BLaER1 (cell line): ENCODE results near the gene ARRDC1.

Experiments used
- H3K27ac ChIP-seq: shearing (Covaris generic); formaldehyde crosslinking; 2 replicates; pipeline ENCODE4 v1.8.1; 2022
- H3K27me3 ChIP-seq: shearing (Covaris generic); formaldehyde crosslinking; 2 replicates; pipeline ENCODE4 v1.8.1; 2022
- H3K36me3 ChIP-seq: shearing (Covaris generic); formaldehyde crosslinking; 2 replicates; pipeline ENCODE4 v1.8.1; 2022
- H3K4me1 ChIP-seq: shearing (Covaris generic); formaldehyde crosslinking; 2 replicates; pipeline ENCODE4 v1.8.1; 2022
- H3K4me2 ChIP-seq: shearing (Covaris generic); formaldehyde crosslinking; 2 replicates; pipeline ENCODE4 v1.8.1; 2022
- H3K4me3 ChIP-seq: shearing (Covaris generic); formaldehyde crosslinking; 2 replicates; pipeline ENCODE4 v1.8.1; 2022
- H3K9ac ChIP-seq: shearing (Covaris generic); formaldehyde crosslinking; 2 replicates; pipeline ENCODE4 v1.8.1; 2022
- H3K9me3 ChIP-seq: shearing (Covaris generic); formaldehyde crosslinking; 2 replicates; pipeline ENCODE4 v1.8.1; 2022
- H4K20me1 ChIP-seq: shearing (Covaris generic); formaldehyde crosslinking; 2 replicates; pipeline ENCODE4 v1.8.1; 2022
- Cebpa-rat ChIP-seq: shearing (Covaris generic); IDR thresholded peaks from 2 replicates; pipeline ENCODE4 v1.8.1; 2022

Gene ARRDC1

GRCh38 chr9:137598943-137599342 is 6.5 kb upstream of the ARRDC1 start:
- no peak overlapping the region for H3K4me3 ChIP-seq
- no peaks in the 10 kb centered on the region for H3K36me3 ChIP-seq
- no peak overlapping the region for H3K27ac ChIP-seq
- H3K4me1 ChIP-seq: peaks cover 36% of the 10 kb centered on the region
- H3K9ac ChIP-seq: no peak overlapping the region
- no peaks in the 10 kb centered on the region for H4K20me1 ChIP-seq
- H3K27me3 ChIP-seq: no peaks in the 10 kb centered on the region
- H3K9me3 ChIP-seq: no peaks in the 10 kb centered on the region
- TF ChIP-seq Cebpa-rat: no peak
- H3K4me2 ChIP-seq: no peak overlapping the region

- H3K27me3 ChIP-seq: no peaks in the 10 kb centered on the region
- H3K4me1 ChIP-seq: peaks cover 59% of the 10 kb centered on the region
- H3K9ac ChIP-seq: peak overlapping the region; percentile 23; the same call in 1 of the 2 replicates
- TF ChIP-seq Cebpa-rat: no peak
- H4K20me1 ChIP-seq: peaks cover 20% of the 10 kb centered on the region
- peak overlapping the region; percentile 45; the same call in 1 of the 2 replicates for H3K27ac ChIP-seq
- no peak overlapping the region for H3K4me3 ChIP-seq
- H3K9me3 ChIP-seq: no peaks in the 10 kb centered on the region
- H3K36me3 ChIP-seq: no peaks in the 10 kb centered on the region
- H3K4me2 ChIP-seq: peak overlapping the region; percentile 70
Observed at GRCh38 chr9:137602661-137603060, 2.8 kb upstream of the ARRDC1 start.

- no peak for TF ChIP-seq Cebpa-rat
- Histone ChIP-seq H3K27me3 (no peaks in the 10 kb centered on the region), H4K20me1 (peaks cover 32% of the 10 kb centered on the region), H3K9ac (no peak overlapping the region), H3K4me1 (peaks cover 65% of the 10 kb centered on the region), H3K36me3 (peaks cover 7% of the 10 kb centered on the region; the same call in 1 of the 2 replicates), H3K4me3 (no peak overlapping the region; the same call in 1 of the 2 replicates), H3K9me3 (no peaks in the 10 kb centered on the region), H3K4me2 (peak overlapping the region; percentile 87), H3K27ac (no peak overlapping the region)
Observed at GRCh38 chr9:137603879-137604278, 1.6 kb upstream of the ARRDC1 start.

- Histone ChIP-seq H3K4me3 (peak overlapping the region; percentile 48), H3K4me2 (peak overlapping the region; percentile 87), H3K9me3 (no peaks in the 10 kb centered on the region), H3K9ac (no peak overlapping the region), H4K20me1 (peaks cover 39% of the 10 kb centered on the region), H3K27me3 (no peaks in the 10 kb centered on the region), H3K36me3 (peaks cover 13% of the 10 kb centered on the region; the same call in 1 of the 2 replicates), H3K27ac (no peak overlapping the region), H3K4me1 (peaks cover 62% of the 10 kb centered on the region)
- no peak for TF ChIP-seq Cebpa-rat
Observed at GRCh38 chr9:137604345-137605086, 970 bp upstream of the ARRDC1 start.

- Histone ChIP-seq H4K20me1 (peaks cover 46% of the 10 kb centered on the region), H3K36me3 (peaks cover 16% of the 10 kb centered on the region; the same call in 1 of the 2 replicates), H3K9me3 (no peaks in the 10 kb centered on the region), H3K27me3 (no peaks in the 10 kb centered on the region), H3K4me1 (peaks cover 67% of the 10 kb centered on the region), H3K4me3 (peak overlapping the region; percentile 96), H3K9ac (peak overlapping the region; percentile 92), H3K27ac (peak overlapping the region; percentile 89), H3K4me2 (peak overlapping the region; percentile 100)
- no peak for TF ChIP-seq Cebpa-rat
Observed at GRCh38 chr9:137606005-137606621, 627 bp downstream of the ARRDC1 start.

- H4K20me1 ChIP-seq: peaks cover 52% of the 10 kb centered on the region
- no peak for TF ChIP-seq Cebpa-rat
- no peaks in the 10 kb centered on the region for H3K27me3 ChIP-seq
- H3K4me1 ChIP-seq: peaks cover 68% of the 10 kb centered on the region
- peak overlapping the region; percentile 89; the same call in 1 of the 2 replicates for H3K27ac ChIP-seq
- peak overlapping the region; percentile 92 for H3K9ac ChIP-seq
- H3K36me3 ChIP-seq: peaks cover 17% of the 10 kb centered on the region; the same call in 1 of the 2 replicates
- no peaks in the 10 kb centered on the region for H3K9me3 ChIP-seq
- H3K4me2 ChIP-seq: peak overlapping the region; percentile 100
- H3K4me3 ChIP-seq: peak overlapping the region; percentile 96
Observed at GRCh38 chr9:137606734-137607138, 1.2 kb downstream of the ARRDC1 start.

- no peak for TF ChIP-seq Cebpa-rat
- H3K36me3 ChIP-seq: peaks cover 22% of the 10 kb centered on the region; the same call in 1 of the 2 replicates
- peak overlapping the region; percentile 96 for H3K4me3 ChIP-seq
- H3K4me2 ChIP-seq: peak overlapping the region; percentile 100
- H3K9me3 ChIP-seq: no peaks in the 10 kb centered on the region
- H3K4me1 ChIP-seq: peaks cover 68% of the 10 kb centered on the region
- H4K20me1 ChIP-seq: peaks cover 58% of the 10 kb centered on the region
- no peak overlapping the region for H3K27ac ChIP-seq
- peak overlapping the region; percentile 92 for H3K9ac ChIP-seq
- no peaks in the 10 kb centered on the region for H3K27me3 ChIP-seq
Observed at GRCh38 chr9:137607141-137607857, 1.8 kb downstream of the ARRDC1 start.

- peak overlapping the region; percentile 50; the same call in 1 of the 2 replicates for H3K9ac ChIP-seq
- TF ChIP-seq Cebpa-rat: no peak
- H3K27me3 ChIP-seq: no peaks in the 10 kb centered on the region
- peak overlapping the region; percentile 64 for H3K4me2 ChIP-seq
- no peak overlapping the region for H3K4me3 ChIP-seq
- no peaks in the 10 kb centered on the region for H3K9me3 ChIP-seq
- peak overlapping the region; percentile 57 for H3K27ac ChIP-seq
- H3K4me1 ChIP-seq: peaks cover 49% of the 10 kb centered on the region
- peaks cover 89% of the 10 kb centered on the region for H4K20me1 ChIP-seq
- peaks cover 59% of the 10 kb centered on the region for H3K36me3 ChIP-seq
Observed at GRCh38 chr9:137610944-137611343, 5.5 kb downstream of the ARRDC1 start.
